Naive B cell (primary cell): Measurements from ENCODE around the gene KRT12. TPM values are rescaled to one million over a fixed set of nuclear protein-coding genes. Genes with fewer than 3 reads are reported as not detected.

ENCODE experiments used
- ATAC-seq, 2 donors: fragments of 150-1000 bp; cut with Tn5 transposase; 2 replicates each; pipeline ENCODE4 v1.10.0; 2021; ENCODE audit warnings: low read depth in 2 of 2, mild to moderate bottlenecking in 2 of 2, moderate library complexity in 2 of 2
- DNase-seq: peaks from one replicate; pipeline ENCODE4 v3.0.0; 2022
- H3K27ac Mint-ChIP-seq, 6 donors: one replicate each; pipeline ENCODE4 v1.8.0; 2020 to 2022; ENCODE audit warnings: mild to moderate bottlenecking in 6 of 6, mixed read lengths in 6 of 6, moderate library complexity in 5 of 6, inconsistent platforms in 2 of 6
- H3K27me3 Mint-ChIP-seq, 3 donors: one replicate each; pipeline ENCODE4 v1.8.0; 2021 to 2022; ENCODE audit warnings: mixed read lengths in 3 of 3, mild to moderate bottlenecking in 1 of 3
- H3K36me3 Mint-ChIP-seq, 2 donors: one replicate each; pipeline ENCODE4 v1.8.0; 2020 to 2022; ENCODE audit warnings: mixed read lengths in 2 of 2, inconsistent platforms in 1 of 2, mild to moderate bottlenecking in 1 of 2
- H3K4me1 Mint-ChIP-seq, 3 donors: one replicate each; pipeline ENCODE4 v1.8.0; 2020 to 2022; ENCODE audit warnings: mixed read lengths in 3 of 3, inconsistent platforms in 1 of 3, mild to moderate bottlenecking in 1 of 3, moderate library complexity in 1 of 3
- H3K4me3 Mint-ChIP-seq, 8 donors: one replicate each; pipeline ENCODE4 v1.8.0; 2020 to 2022; ENCODE audit warnings: mild to moderate bottlenecking in 8 of 8, mixed read lengths in 8 of 8, moderate library complexity in 8 of 8, inconsistent platforms in 2 of 8
- H3K9me3 Mint-ChIP-seq, 7 donors: one replicate each; pipeline ENCODE4 v1.8.0; 2020 to 2022; ENCODE audit warnings: mixed read lengths in 7 of 7, mild to moderate bottlenecking in 5 of 7, inconsistent platforms in 2 of 7, moderate library complexity in 1 of 7
- polyA plus RNA-seq, 6 donors: library from polyadenylated mRNA; unstranded; fragments of 300-500 nt; fragmentation: Illumina TruSeq; gene quantifications; one replicate each; pipeline ENCODE4 v1.2.3, GENCODE V29; 2021; ENCODE audit warnings: low read depth in 6 of 6

Gene KRT12
- not detected for polyA plus RNA-seq

DNA sequence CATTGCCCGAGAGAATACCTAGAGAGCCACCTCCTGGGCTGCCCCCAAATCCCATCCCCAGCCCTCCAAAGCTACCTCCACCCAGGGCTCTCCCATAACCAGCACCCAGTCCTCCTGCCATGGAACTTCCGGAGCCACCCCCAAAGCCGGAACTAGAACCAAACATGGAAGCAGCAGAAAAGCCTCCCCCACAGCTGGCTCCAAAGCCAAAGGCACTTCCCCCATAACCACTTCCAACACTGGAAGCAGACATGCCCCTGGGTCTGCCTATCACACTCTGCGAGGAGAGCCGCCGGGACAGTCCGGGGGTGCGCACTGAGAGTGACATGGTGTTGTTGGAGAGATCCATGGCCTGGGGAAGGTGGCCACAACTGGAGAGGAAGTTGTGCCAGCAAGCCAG is at the start of gene KRT12:
KRT12 (minus strand) TSS at position 386 of the 400 bp plus-strand sequence; CDS start at position 349, 37 bp downstream.
- H3K36me3 Mint-ChIP-seq: no peaks in the 10 kb centered on the region
- peaks cover 32 to 66% (median 57%) of the 10 kb centered on the region in 3 donors for H3K27me3 Mint-ChIP-seq
- H3K4me1 Mint-ChIP-seq: no peaks in the 10 kb centered on the region
- ATAC-seq: no peak
- H3K27ac Mint-ChIP-seq: no peak within 1 kb of the TSS
- DNase-seq: no peak
- H3K9me3 Mint-ChIP-seq: no peaks in the 10 kb centered on the region
- no peak within 1 kb of the TSS for H3K4me3 Mint-ChIP-seq

DNA sequence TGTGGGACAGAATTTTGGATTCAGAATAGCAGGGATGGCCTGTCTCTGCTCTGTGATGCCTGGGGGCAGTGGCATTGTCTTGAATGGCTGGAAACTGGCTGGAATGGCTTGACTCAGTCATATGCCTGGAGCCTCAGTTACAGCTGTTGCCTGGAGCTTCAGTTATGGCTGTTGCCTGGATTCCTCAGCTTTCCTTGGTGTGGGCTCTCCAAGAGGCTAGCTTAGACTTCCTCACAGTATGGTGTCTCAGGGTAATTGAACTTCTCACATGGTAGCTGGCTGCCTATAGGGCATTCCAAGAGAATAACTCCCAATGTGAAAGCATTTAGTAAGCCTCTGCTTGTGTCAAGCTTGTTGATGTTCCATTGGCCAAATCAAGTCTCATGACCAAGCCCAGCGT is 49.3 kb upstream of the KRT12 start:
- ATAC-seq: no peak
- peaks cover 0 to 14% (median 10%) of the 10 kb centered on the region in 3 donors for H3K27me3 Mint-ChIP-seq
- H3K36me3 Mint-ChIP-seq: no peaks in the 10 kb centered on the region
- no peak overlapping the region for H3K4me3 Mint-ChIP-seq
- DNase-seq: no peak
- no peaks in the 10 kb centered on the region for H3K9me3 Mint-ChIP-seq
- H3K4me1 Mint-ChIP-seq: peaks cover 8 to 14% (median 8%) of the 10 kb centered on the region in 3 donors
- H3K27ac Mint-ChIP-seq: no peak overlapping the region

GRCh38 chr17:40915721-40916256 is 48.8 kb upstream of the KRT12 start:
- no peak for DNase-seq
- Mint-ChIP-seq H3K4me1 (peaks cover 8 to 14% (median 8%) of the 10 kb centered on the region in 3 donors), H3K27ac (no peak overlapping the region), H3K9me3 (no peaks in the 10 kb centered on the region), H3K36me3 (no peaks in the 10 kb centered on the region), H3K27me3 (peaks cover 0 to 11% (median 7%) of the 10 kb centered on the region in 3 donors), H3K4me3 (no peak overlapping the region)
- ATAC-seq: peak in 1 of 2 donors; percentile 30

GRCh38 chr17:40915199-40915661 is 48.2 kb upstream of the KRT12 start:
- Mint-ChIP-seq H3K27ac (peak overlapping the region in 1 of 6 donors; percentile 65), H3K36me3 (no peaks in the 10 kb centered on the region), H3K27me3 (peaks cover 0 to 11% (median 7%) of the 10 kb centered on the region in 3 donors), H3K4me3 (no peak overlapping the region), H3K9me3 (no peaks in the 10 kb centered on the region), H3K4me1 (peaks cover 8 to 14% (median 8%) of the 10 kb centered on the region in 3 donors)
- no peak for DNase-seq
- ATAC-seq: no peak

DNA sequence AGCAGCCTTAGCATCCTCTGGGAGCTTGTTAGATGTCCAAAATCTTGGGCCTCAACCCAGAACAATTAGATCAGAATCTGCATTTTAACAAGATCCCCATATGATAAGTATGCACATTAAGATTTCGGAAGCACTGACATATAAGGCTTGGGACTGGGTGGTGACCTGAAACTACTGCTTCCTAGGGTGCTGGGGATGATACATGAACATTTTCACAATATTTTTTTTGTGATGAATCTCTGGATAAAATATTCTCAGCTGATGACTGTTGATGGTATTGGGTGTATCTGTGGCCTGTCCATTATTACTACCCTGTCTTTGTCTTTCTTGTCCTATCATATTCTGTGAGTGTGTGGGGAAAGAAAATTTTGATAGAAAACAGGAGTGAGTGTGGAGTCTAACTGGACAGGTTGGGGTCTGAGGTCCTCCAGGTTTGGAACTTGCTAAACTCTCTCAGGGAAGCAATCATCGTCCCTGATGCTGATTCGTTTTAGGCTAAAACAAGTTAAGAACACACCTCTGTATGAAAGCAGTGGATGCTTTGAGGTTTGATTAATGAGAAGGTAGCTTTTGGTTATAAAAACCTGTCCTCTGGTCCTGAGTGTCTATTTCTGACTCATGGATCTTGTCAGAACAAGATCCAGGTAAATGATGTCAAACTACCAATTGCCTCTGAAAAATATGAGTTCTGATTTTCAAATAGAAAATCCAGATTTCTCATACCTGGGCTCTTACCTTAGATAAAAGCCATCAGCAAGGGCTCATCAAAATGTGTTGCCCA is 47.2 kb upstream of the KRT12 start:
- DNase-seq: no peak
- no peak overlapping the region for H3K27ac Mint-ChIP-seq
- H3K4me3 Mint-ChIP-seq: no peak overlapping the region
- H3K4me1 Mint-ChIP-seq: peaks cover 8 to 14% (median 8%) of the 10 kb centered on the region in 3 donors
- H3K27me3 Mint-ChIP-seq: peaks cover 0 to 13% (median 4%) of the 10 kb centered on the region in 3 donors
- no peak for ATAC-seq
- no peaks in the 10 kb centered on the region for H3K9me3 Mint-ChIP-seq
- no peaks in the 10 kb centered on the region for H3K36me3 Mint-ChIP-seq

GRCh38 chr17:40912486-40913210 is 45.6 kb upstream of the KRT12 start:
- Mint-ChIP-seq H3K27ac (peak overlapping the region in 1 of 6 donors; percentile 63), H3K9me3 (no peaks in the 10 kb centered on the region), H3K4me3 (no peak overlapping the region), H3K4me1 (peaks cover 8 to 14% (median 8%) of the 10 kb centered on the region in 3 donors), H3K36me3 (no peaks in the 10 kb centered on the region), H3K27me3 (peaks cover 13 to 24% (median 14%) of the 10 kb centered on the region in 3 donors)
- ATAC-seq (no peak), DNase-seq (no peak)

- no peak for DNase-seq
- Mint-ChIP-seq H3K36me3 (no peaks in the 10 kb centered on the region), H3K27me3 (peaks cover 33 to 39% (median 34%) of the 10 kb centered on the region in 3 donors), H3K4me3 (no peak overlapping the region), H3K4me1 (peaks cover 3 to 5% (median 4%) of the 10 kb centered on the region in 3 donors), H3K27ac (no peak overlapping the region), H3K9me3 (no peaks in the 10 kb centered on the region)
- ATAC-seq: no peak
These were observed 43.4 kb upstream of the KRT12 start for GRCh38 chr17:40910441-40910841.

- Mint-ChIP-seq H3K27ac (peak overlapping the region in 2 of 6 donors; percentile 9 to 19), H3K27me3 (peaks cover 40 to 45% (median 41%) of the 10 kb centered on the region in 3 donors), H3K9me3 (no peaks in the 10 kb centered on the region), H3K4me3 (no peak overlapping the region), H3K4me1 (no peaks in the 10 kb centered on the region), H3K36me3 (no peaks in the 10 kb centered on the region)
- ATAC-seq (no peak), DNase-seq (no peak)
These were observed 42.7 kb upstream of the KRT12 start for GRCh38 chr17:40909755-40910154.

DNA sequence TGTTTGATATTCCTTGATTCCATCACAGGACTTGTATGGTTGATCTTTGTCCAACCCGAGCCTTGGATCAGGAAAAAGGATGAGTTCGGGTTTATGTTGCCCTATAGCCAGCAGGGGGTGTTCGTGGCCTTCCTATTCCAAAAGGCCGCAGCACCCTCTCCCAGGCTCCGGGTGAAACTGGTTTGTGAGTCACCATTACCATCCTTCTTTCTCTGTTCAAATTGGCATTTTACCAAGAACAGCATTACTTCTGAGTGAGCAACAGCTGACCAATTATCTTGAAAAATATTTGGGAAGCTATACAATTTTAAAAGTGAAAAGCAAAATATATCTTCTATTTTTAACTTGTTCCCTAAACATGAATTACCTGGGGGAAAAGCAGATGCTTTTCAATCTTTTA is 42.3 kb upstream of the KRT12 start:
- Mint-ChIP-seq H3K4me3 (no peak overlapping the region), H3K27ac (no peak overlapping the region), H3K9me3 (no peaks in the 10 kb centered on the region), H3K27me3 (peaks cover 44 to 48% (median 45%) of the 10 kb centered on the region in 3 donors), H3K4me1 (no peaks in the 10 kb centered on the region), H3K36me3 (no peaks in the 10 kb centered on the region)
- ATAC-seq: peak; percentile 60 to 72
- peak; percentile 59 for DNase-seq

DNA sequence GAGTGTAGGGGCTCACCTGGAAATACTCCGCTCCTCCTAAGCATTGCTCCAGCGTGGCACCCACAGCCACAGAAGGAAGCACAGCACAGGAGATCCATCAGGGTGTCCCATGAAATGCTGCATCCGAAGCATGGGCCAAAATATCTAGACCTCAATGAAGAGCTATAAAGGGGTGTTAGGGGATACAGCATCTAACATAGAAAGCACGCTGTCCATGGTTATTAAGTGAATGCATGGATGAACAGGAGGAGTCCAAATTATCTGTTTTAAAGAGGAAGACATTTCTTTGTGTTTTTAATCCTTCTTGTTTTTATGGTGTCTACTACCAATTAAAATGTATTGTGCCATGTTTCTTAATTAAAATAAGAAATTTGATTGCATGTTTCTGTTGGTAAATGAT is 39.6 kb upstream of the KRT12 start:
- Mint-ChIP-seq H3K27ac (no peak overlapping the region), H3K27me3 (peaks cover 49 to 58% (median 55%) of the 10 kb centered on the region in 3 donors), H3K9me3 (no peaks in the 10 kb centered on the region), H3K36me3 (no peaks in the 10 kb centered on the region), H3K4me3 (no peak overlapping the region), H3K4me1 (no peaks in the 10 kb centered on the region)
- DNase-seq (no peak), ATAC-seq (no peak)

DNA sequence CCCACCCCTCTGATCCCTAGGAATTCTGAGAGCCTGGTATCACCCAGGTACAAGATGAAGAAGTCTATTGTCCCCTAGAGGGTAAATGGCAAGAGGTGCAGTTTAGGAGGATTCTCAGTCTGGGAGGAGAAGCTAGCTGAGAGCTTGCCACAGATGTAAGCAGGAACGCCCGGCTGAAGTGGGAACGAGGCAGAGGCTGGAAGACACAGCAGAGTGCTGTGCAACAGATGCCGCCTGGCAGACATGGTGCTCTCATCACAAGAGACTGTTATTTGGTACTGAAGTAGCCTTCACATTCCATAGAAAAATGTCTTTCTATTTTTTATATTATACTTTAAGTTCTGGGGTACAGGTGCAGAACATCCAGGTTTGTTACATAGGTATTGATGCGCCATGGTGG is 38.3 kb upstream of the KRT12 start:
- no peaks in the 10 kb centered on the region for H3K9me3 Mint-ChIP-seq
- H3K27me3 Mint-ChIP-seq: peaks cover 53 to 68% (median 64%) of the 10 kb centered on the region in 3 donors
- ATAC-seq (no peak), DNase-seq (no peak)
- peak overlapping the region in 1 of 6 donors; percentile 30 for H3K27ac Mint-ChIP-seq
- H3K4me1 Mint-ChIP-seq: no peaks in the 10 kb centered on the region
- H3K4me3 Mint-ChIP-seq: no peak overlapping the region
- H3K36me3 Mint-ChIP-seq: no peaks in the 10 kb centered on the region

GRCh38 chr17:40903129-40903847 is 36.3 kb upstream of the KRT12 start:
- Mint-ChIP-seq H3K4me1 (no peaks in the 10 kb centered on the region), H3K9me3 (no peaks in the 10 kb centered on the region), H3K36me3 (no peaks in the 10 kb centered on the region), H3K27ac (no peak overlapping the region), H3K27me3 (peaks cover 54 to 69% (median 61%) of the 10 kb centered on the region in 3 donors), H3K4me3 (no peak overlapping the region)
- DNase-seq (no peak), ATAC-seq (no peak)

DNA sequence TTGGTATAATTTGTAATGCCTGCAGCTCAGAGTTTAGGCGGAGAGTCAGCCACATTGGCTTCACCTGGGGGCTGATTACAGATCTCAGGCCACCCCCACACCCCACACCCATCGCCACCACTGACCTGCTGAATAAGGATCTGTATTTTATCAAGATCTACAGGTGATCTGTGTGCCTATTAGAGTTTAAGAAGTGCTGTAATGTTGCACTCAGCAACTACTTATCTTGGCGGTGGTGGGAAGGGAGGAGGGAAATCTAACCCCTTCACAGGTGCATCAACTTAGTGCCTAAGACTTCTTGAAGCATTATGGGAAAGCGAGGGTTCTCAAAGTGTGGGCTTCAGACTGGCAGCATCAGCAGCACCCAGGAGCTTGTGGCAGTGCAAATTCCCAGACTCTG is 35.5 kb upstream of the KRT12 start:
- H3K27me3 Mint-ChIP-seq: peaks cover 48 to 65% (median 57%) of the 10 kb centered on the region in 3 donors
- no peaks in the 10 kb centered on the region for H3K4me1 Mint-ChIP-seq

More for the DNA sequence above, 35.5 kb upstream of the KRT12 start:
- ATAC-seq: no peak
- no peak for DNase-seq
- H3K36me3 Mint-ChIP-seq: no peaks in the 10 kb centered on the region
- H3K4me3 Mint-ChIP-seq: no peak overlapping the region
- no peaks in the 10 kb centered on the region for H3K9me3 Mint-ChIP-seq
- H3K27ac Mint-ChIP-seq: no peak overlapping the region
